GM13976 (cell line): ENCODE measurements around the gene ACVR1.

Source experiments
- DNase-seq: peaks from one replicate; pipeline ENCODE4 v3.0.0; 2012; ENCODE audit warnings: low spot score
- in situ Hi-C: fragments of 300-500 bp; cut with MboI; formaldehyde crosslinking; loops from one replicate; pipeline ENCODE4 v1.12.0; 2022; ENCODE audit warnings: low sequenced_read_pairs, mixed read lengths, inconsistent platforms; ENCODE audit not compliant: unreplicated experiment
- TF ChIP-seq, protein P1 (sequence below): IDR thresholded peaks from 2 replicates; pipeline ENCODE4 v1.5.1; 2012; ENCODE audit warnings: borderline replicate concordance, mild to moderate bottlenecking; ENCODE audit not compliant: insufficient read depth; ENCODE audit errors: extremely low read depth, missing control alignments, control extremely low read depth

ACVR1 gene

DNA sequence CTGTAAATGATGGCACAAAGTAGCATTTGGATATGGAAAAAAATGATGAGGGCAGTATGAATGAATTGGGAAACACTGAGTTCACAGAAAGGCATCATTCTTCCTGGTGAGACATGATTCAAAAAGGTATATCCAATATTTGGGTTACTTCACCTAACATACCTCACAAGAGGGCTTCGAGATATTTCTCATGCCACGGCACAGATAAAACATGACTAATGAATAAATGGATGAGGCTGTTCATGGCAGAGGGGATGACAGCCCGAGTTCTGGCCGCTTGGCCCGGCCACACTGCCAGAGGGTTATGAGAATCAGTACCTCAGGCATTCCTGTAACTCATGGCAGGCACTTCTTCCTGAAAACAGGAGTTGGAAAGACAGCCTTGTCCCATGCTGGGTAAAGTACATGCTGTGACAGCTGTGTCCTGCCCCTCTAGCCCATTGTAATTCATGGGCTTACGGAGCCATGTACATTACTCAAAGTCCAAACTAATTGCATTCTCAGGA is 131.5 kb downstream of the ACVR1 start:
- DNase-seq: no peak
- in situ Hi-C loops: no loop called here
- TF ChIP-seq, protein P1, sequence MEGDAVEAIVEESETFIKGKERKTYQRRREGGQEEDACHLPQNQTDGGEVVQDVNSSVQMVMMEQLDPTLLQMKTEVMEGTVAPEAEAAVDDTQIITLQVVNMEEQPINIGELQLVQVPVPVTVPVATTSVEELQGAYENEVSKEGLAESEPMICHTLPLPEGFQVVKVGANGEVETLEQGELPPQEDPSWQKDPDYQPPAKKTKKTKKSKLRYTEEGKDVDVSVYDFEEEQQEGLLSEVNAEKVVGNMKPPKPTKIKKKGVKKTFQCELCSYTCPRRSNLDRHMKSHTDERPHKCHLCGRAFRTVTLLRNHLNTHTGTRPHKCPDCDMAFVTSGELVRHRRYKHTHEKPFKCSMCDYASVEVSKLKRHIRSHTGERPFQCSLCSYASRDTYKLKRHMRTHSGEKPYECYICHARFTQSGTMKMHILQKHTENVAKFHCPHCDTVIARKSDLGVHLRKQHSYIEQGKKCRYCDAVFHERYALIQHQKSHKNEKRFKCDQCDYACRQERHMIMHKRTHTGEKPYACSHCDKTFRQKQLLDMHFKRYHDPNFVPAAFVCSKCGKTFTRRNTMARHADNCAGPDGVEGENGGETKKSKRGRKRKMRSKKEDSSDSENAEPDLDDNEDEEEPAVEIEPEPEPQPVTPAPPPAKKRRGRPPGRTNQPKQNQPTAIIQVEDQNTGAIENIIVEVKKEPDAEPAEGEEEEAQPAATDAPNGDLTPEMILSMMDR: no peak

- TF ChIP-seq, protein P1: no peak
- in situ Hi-C loops: no loop called here
- DNase-seq: peak; percentile 18
These were observed 133.1 kb downstream of the ACVR1 start for GRCh38 chr2:157743051-157743450.

DNA sequence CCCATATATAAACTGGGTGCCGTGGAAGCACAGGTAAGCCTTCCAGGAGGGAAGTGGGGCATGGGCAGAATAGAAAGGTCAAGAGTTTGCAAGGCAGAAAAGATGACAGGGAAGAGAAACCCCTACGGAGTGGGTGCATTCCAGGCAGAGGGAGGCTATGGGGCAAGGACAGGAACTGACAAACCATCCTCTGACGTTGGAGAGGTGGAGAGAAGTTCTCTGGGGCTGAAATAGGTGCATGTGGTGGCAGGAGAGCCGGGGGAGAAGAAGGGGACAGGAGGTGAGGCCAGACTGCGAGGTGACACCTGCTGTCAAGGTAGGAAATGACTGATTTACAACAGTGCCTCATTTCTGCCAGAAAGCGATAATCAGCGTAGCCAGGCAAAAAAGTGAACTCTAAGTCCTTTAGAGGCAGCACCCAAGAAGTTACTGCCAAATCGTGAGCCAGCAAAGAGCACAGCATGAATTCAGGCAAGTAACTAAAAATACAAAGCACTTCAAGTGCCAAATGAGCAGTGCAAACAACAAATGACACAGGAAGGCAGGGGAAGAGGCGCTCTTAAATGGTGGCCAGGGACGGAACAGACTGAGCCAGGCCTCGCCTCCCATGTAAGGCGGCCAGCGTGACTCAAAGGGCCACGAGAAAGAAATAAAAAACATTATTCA is 134.2 kb downstream of the ACVR1 start:
- DNase-seq: no peak
- TF ChIP-seq, protein P1: no peak
- in situ Hi-C loops: no loop called here

DNA sequence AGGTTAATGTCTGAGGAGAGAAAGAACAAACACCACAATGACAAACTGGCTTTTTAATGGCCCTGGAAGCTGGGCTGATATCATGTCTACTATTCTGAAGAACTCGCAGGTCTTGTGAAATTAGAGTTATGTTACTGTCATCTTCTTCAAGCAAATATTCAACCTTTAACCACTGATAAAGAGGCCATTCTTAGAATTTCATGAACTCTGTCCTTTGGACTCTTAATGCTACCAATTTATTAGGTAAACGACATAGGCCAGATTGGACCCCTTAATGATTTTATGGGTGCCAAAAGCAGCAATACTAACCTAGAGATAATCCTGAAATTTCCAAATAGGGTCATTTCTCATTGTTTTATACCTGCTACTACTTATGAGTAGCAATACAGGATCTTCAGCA is 138.5 kb downstream of the ACVR1 start:
- TF ChIP-seq, protein P1: no peak
- in situ Hi-C loops: no loop called here
- no peak for DNase-seq

DNA sequence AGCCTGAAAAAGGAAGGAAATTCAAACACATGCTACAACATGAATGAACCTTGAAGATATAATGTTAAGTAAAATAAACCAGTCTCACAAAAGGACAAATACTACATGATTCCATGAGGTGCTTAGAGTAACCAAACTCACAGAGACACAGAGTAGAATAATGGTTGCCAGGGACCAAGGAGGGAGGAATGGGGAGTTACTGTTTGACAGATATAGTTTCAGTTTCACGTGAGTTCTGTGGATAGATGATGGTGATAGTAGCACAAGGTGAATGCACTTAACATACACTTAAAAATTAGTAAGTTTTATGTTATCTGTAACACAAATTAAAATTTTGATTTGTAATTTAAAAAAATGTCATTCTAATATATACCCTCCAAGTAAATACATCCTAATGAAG is 140.6 kb downstream of the ACVR1 start:
- TF ChIP-seq, protein P1: no peak
- DNase-seq: no peak
- in situ Hi-C loops: no loop called here

DNA sequence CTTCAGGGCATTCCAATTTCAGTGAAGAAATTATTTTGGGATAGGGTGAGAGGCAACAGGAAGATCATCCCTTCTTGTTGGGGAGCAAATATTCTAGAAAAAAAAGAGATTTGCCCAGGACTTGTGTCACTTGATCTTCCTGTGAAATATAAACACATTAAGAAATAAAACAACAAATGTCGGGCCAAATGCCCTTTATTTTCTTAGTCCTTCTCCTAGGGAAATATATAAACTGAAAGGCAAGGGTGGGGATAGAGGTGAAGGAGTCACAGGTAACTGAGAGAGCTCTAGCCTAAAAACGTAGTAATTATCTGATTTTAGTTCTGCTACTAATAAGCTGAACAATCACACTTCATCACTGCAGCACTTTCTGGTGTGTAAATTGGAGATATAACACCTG is 142.9 kb downstream of the ACVR1 start:
- in situ Hi-C loops: no loop called here
- TF ChIP-seq, protein P1: no peak
- DNase-seq: no peak

DNA sequence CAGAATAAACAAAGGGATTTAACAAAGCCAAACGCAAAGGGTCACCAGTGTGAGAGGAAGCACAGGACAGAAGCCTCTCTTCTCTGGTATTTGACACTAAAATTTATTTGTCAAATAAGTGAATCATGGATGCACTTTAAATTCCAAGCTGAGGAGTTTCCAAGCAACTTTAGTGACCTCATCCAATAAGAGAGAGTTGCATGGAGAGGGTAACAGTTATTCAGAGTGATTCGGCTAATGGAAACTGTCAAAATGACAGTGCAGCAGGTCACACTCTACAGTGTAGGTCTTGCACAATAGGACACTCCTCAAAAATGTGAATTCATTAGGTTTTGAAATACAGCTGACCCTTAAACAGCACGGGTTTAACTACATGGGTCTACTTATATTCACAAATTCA is 143.5 kb downstream of the ACVR1 start:
- TF ChIP-seq, protein P1: no peak
- no peak for DNase-seq
- in situ Hi-C loops: no loop called here
